Measurements from ENCODE around the gene KAT5.
"Not testable (repeated sequence)": the region's sequence is repeated elsewhere in the genome, so short reads cannot be mapped to it uniquely, and the experiment has no call there.

KAT5 gene

GRCh38 chr11:65736810-65737209, 24.8 kb downstream of the KAT5 start:
- no peak for DNase-seq (ENCODE audit: low read depth in 1 of 2, low spot score in 1 of 2)
- TF ChIP-seq JUND (IDR thresholded peaks at IDR 0.05; ENCODE audit: low read depth): no peak
- in situ Hi-C loops (cut with HindIII; ENCODE audit: low pct_unique_long_range_greater_than_20kb, low sequenced_read_pairs): no loop called here

GRCh38 chr11:65739022-65739421, 27.0 kb downstream of the KAT5 start:
- TF ChIP-seq JUND (IDR thresholded peaks at IDR 0.05; ENCODE audit: low read depth): no peak
- in situ Hi-C loops (cut with HindIII; ENCODE audit: low pct_unique_long_range_greater_than_20kb, low sequenced_read_pairs): no loop called here
- DNase-seq (ENCODE audit: low read depth in 1 of 2, low spot score in 1 of 2): no peak

- in situ Hi-C loops (cut with HindIII; ENCODE audit: low pct_unique_long_range_greater_than_20kb, low sequenced_read_pairs): no loop called here
- no peak for TF ChIP-seq JUND (IDR thresholded peaks at IDR 0.05; ENCODE audit: low read depth)
- no peak for DNase-seq (ENCODE audit: low read depth in 1 of 2, low spot score in 1 of 2)
Observed at GRCh38 chr11:65741185-65741584, 29.1 kb downstream of the KAT5 start.

GRCh38 chr11:65742353-65742752, 30.3 kb downstream of the KAT5 start:
- in situ Hi-C loops (cut with HindIII; ENCODE audit: low pct_unique_long_range_greater_than_20kb, low sequenced_read_pairs): no loop called here
- no peak for TF ChIP-seq JUND (IDR thresholded peaks at IDR 0.05; ENCODE audit: low read depth)

GRCh38 chr11:65743681-65744025, 31.6 kb downstream of the KAT5 start:
- no peak for TF ChIP-seq JUND (IDR thresholded peaks at IDR 0.05; ENCODE audit: low read depth)
- DNase-seq (ENCODE audit: low read depth in 1 of 2, low spot score in 1 of 2): no peak
- in situ Hi-C loops (cut with HindIII; ENCODE audit: low pct_unique_long_range_greater_than_20kb, low sequenced_read_pairs): no loop called here

More at GRCh38 chr11:65742353-65742752, 30.3 kb downstream of the KAT5 start:
- DNase-seq (ENCODE audit: low read depth in 1 of 2, low spot score in 1 of 2): no peak

- peak; percentile 79 to 92 for DNase-seq (ENCODE audit: low read depth in 1 of 2, low spot score in 1 of 2)
- in situ Hi-C loops (cut with HindIII; ENCODE audit: low pct_unique_long_range_greater_than_20kb, low sequenced_read_pairs): no loop called here
- no peak for TF ChIP-seq JUND (IDR thresholded peaks at IDR 0.05; ENCODE audit: low read depth)
Observed at GRCh38 chr11:65744026-65744698, 32.1 kb downstream of the KAT5 start.

GRCh38 chr11:65744699-65745042, 32.6 kb downstream of the KAT5 start:
- no peak for DNase-seq (ENCODE audit: low read depth in 1 of 2, low spot score in 1 of 2)
- in situ Hi-C loops (cut with HindIII; ENCODE audit: low pct_unique_long_range_greater_than_20kb, low sequenced_read_pairs): no loop called here
- no peak for TF ChIP-seq JUND (IDR thresholded peaks at IDR 0.05; ENCODE audit: low read depth)

- in situ Hi-C loops (cut with HindIII; ENCODE audit: low pct_unique_long_range_greater_than_20kb, low sequenced_read_pairs): no loop called here
- no peak for TF ChIP-seq JUND (IDR thresholded peaks at IDR 0.05; ENCODE audit: low read depth)
- DNase-seq (ENCODE audit: low read depth in 1 of 2, low spot score in 1 of 2): no peak
Observed at GRCh38 chr11:65745049-65745448, 33.0 kb downstream of the KAT5 start.

GRCh38 chr11:65762169-65762568, 50.1 kb downstream of the KAT5 start:
- DNase-seq (ENCODE audit: low read depth in 1 of 2, low spot score in 1 of 2); in situ Hi-C loops (cut with HindIII; ENCODE audit: low pct_unique_long_range_greater_than_20kb, low sequenced_read_pairs): not testable (repeated sequence)

- in situ Hi-C loops (cut with HindIII; ENCODE audit: low pct_unique_long_range_greater_than_20kb, low sequenced_read_pairs); DNase-seq (ENCODE audit: low read depth in 1 of 2, low spot score in 1 of 2): not testable (repeated sequence)
Observed at GRCh38 chr11:65762816-65763215, 50.8 kb downstream of the KAT5 start.

- DNase-seq (ENCODE audit: low read depth in 1 of 2, low spot score in 1 of 2): no peak
- no peak for TF ChIP-seq JUND (IDR thresholded peaks at IDR 0.05; ENCODE audit: low read depth)
- in situ Hi-C loops (cut with HindIII; ENCODE audit: low pct_unique_long_range_greater_than_20kb, low sequenced_read_pairs): no loop called here
Observed at GRCh38 chr11:65764434-65764833, 52.4 kb downstream of the KAT5 start.

- DNase-seq (ENCODE audit: low read depth in 1 of 2, low spot score in 1 of 2): peak in 1 of 2 experiments; percentile 52
- TF ChIP-seq JUND (IDR thresholded peaks at IDR 0.05; ENCODE audit: low read depth): no peak
- in situ Hi-C loops (cut with HindIII; ENCODE audit: low pct_unique_long_range_greater_than_20kb, low sequenced_read_pairs): no loop called here
Observed at GRCh38 chr11:65766535-65766934, 54.5 kb downstream of the KAT5 start.

GRCh38 chr11:65767406-65767805, 55.4 kb downstream of the KAT5 start:
- in situ Hi-C loops (cut with HindIII; ENCODE audit: low pct_unique_long_range_greater_than_20kb, low sequenced_read_pairs): no loop called here
- no peak for TF ChIP-seq JUND (IDR thresholded peaks at IDR 0.05; ENCODE audit: low read depth)
- DNase-seq (ENCODE audit: low read depth in 1 of 2, low spot score in 1 of 2): no peak

- in situ Hi-C loops (cut with HindIII; ENCODE audit: low pct_unique_long_range_greater_than_20kb, low sequenced_read_pairs); DNase-seq (ENCODE audit: low read depth in 1 of 2, low spot score in 1 of 2): not testable (repeated sequence)
Observed at GRCh38 chr11:65767806-65768205, 55.8 kb downstream of the KAT5 start.
